ENCODE results near the gene PLK5.
"Not testable (repeated sequence)": the region's sequence is repeated elsewhere in the genome, so short reads cannot be mapped to it uniquely, and the experiment has no call there.

PLK5 gene

DNA sequence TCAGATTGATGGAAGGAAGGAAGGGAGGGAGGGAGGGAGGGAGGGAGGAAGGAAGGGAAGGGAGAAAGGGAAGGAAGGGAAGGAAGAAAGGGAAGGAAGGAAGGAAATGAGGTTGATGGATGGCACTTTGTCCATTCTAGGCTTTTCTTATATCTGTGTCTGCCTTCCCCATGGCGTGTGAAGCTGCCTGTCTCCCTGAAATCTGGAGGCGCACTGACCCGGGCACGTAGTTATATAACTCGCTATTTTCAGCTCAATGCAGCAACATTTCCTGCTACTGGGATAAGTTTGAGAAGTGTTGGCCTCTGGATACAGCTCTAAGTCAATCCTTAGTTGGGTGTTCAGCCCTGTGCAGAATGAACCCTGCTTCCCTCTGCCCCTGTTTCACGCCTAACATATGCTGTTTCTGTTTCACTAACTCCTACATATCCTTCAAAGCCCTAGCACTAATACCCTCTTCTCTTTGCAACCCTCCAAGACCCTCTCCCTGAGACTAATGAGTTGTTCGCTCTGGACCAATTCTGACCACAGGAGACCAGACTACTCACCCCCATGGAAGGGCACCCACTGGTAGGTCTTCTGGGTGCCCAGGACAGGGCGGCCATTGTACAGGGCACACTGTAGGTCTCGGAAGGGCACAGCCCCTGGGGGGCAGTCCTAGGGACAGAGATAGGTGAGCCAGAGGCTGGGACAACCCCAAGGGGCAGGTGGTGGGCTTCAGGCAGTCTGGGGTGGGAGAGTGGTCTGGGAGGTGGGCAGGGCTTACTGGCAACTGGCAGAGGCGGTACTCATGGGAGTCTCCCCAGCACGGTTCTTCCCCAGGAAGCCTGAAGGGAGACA is 14.1 kb upstream of the PLK5 start:
- DNase-seq, result no peak

DNA sequence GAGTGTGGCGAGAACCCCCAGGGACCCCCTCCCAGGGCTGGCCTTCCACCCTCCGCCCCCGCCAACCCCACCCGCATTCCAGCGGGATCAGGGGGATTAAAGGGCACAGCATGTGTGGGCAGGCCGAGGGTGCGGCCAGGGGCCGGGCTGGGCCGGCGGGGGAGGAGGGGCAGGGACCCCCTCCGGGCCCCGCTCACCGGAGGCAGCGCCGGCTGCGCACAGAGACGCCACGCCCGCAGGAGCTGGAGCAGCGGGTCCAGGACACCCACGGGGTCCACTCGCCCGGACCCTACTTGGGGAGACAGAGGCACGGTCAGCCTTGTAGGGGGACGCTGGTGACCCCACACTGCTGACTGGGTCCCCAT is 13.5 kb upstream of the PLK5 start:
- DNase-seq, result no peak

- no peak for DNase-seq
Observed at GRCh38 chr19:1510807-1511206, 13.1 kb upstream of the PLK5 start.

DNA sequence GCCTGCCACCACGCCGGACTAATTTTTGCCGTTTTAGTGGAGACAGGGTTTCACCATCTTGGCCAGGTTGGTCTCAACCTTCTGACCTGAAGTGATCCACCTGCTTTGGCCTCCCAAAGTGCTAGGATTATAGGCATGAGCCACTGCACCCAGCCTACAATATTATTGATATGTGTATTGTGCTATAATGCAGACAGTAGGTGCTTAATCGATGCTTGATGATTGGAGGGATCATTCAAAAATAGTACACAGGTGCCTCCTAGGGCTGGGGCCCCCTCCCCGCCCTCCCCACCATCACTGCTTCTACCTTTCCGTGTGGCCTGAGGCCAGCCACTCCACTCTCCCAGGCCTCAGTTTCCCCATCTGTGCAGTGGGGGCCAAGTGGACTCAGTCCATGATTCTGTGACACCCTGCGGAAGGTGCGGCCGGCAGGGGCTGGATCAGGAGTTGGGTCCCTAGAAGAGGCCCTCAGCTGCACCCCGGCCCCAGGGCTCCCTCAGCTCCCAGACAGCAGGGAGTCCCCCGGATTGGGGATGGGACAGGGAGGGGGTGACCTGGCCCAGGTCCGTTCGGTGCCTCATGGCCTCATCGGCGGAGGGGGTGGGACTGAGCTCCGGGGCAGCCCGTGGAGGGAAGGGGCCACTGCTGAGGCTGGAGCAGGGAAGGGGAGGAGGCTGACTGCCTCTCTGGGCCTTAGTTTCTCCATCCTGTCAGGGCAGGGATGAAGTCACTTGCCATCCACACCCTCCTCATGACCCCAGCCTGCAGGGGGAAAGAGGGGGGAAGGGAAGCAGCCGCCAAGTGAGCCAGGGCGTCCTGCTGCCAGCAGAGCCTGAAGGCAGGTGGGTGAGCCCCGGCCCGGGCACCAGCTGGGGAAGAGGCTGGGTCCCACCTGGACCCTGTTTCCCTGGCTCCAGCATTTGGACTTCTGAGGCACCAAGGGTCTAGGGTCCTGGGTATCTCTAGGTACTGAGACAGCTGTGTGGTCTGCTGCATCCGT is 12.3 kb upstream of the PLK5 start:
- DNase-seq, result no peak

- no peak for DNase-seq
Observed at GRCh38 chr19:1512671-1513498, 11.0 kb upstream of the PLK5 start, which contains the start of gene ADAMTSL5. TSS of gene ADAMTSL5 (minus strand) at chr19:1513019. CDS start at chr19:1510943, 2,076 bp downstream.

- DNase-seq, result no peak
Observed at GRCh38 chr19:1513499-1514294, 10.2 kb upstream of the PLK5 start.

DNA sequence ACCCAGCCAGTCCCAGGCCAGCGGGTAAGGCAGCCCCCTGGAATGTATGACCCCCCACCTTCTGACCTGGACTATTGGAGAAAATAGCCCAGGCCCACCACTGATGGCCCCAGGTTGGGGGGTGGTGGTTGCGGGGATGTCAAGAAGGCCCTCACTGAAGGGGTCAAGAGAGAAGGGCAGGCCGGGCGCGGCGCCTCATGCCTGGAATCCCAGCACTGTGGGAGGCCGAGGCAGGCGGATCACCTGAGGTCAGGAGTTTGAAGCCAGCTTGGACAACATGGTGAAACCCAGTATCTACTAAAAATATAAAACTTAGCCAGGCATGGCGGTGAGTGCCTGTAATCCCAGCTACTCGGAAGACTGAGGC is 9.6 kb upstream of the PLK5 start:
- DNase-seq, result no peak

- no peak for DNase-seq
Observed at GRCh38 chr19:1514986-1515721, 8.7 kb upstream of the PLK5 start.

DNA sequence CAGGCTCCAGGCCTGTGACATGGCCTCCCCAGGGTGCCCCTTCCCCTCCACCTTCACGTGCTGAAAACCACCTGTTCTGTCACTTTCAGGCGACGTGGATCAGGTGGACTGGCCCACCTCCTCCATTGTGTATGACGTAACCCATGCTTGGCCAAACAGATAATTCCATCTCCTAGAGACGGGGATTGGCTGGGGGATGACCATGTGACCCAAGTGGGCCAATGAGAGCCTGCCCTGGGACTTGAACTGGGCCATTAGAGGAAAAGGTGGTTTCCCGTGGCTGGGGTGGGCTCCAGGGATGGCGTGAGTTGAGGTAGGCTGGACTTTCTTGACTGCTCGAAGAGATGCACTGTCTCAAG is 7.5 kb upstream of the PLK5 start:
- no peak for DNase-seq

DNA sequence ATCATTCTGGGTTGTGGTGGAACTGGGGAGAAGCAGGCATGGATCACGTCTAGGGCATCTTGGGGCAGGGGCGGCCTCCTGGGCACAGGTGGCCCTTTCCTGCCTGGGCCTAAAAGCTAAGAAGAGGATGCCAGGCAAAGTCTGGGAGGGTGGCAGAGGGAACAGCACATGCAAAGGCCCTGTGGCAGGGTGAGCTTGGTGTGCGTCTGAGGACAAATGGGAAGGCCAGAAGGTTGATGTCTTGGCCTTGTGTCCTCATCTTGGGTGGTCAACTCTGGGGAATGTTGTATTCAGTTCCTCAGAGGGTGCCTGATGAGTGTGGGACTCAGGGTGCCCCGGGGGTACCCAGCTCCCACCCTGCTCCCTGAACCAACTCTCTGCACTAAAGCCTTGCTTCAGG is 5.4 kb upstream of the PLK5 start:
- no peak for DNase-seq

- DNase-seq, result not testable (repeated sequence)
Observed at GRCh38 chr19:1519802-1520201, 4.1 kb upstream of the PLK5 start.

DNA sequence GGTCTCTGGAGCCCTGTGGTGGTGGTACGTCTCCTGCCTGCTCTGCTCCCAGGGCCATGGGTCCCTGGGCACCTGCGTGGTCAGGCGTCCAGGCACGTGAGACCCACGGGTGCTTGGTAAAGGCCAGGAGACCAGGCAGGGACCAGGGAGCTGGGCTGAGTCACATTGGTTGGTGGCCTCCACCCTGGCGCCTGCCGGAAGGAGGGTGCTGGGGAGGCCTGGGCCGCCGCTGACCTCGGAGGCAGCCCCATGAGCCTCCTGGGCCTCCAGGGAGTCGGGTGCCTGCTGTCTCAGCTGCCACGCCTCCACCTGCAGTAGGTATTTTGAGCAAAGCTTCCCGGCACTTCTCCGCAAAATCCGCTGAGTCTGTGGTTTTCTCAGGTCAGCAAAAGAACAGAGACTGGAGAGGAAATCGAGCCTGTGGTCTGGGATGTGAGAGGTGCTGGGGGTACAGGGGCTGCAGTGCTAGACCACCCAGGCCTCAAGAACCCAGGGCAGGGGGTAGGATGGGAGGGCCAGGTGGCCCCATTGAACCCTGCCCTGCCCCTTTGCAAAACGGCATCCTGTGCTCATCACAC is 3.6 kb upstream of the PLK5 start:
- DNase-seq, result no peak

DNA sequence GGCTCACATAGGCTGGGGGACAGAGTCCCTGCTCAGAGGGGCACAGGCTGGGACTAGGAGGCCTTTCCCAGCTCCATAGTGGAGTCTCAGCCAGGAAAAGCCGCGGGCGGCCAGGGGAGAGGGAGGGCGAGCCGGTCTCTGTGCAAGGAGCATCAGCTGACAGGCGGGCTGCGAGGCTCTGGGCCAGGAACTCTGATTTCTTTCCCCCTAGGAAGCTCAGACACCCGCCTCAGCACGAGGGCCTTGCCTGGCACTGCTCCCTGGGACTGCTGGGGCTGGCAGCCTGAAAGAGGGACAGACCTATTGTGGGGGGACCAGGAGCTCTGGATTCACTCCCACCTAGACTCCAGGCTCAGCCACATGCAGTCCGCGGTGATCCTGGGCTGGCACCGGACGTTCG is 2.2 kb upstream of the PLK5 start:
- DNase-seq, result no peak

DNA sequence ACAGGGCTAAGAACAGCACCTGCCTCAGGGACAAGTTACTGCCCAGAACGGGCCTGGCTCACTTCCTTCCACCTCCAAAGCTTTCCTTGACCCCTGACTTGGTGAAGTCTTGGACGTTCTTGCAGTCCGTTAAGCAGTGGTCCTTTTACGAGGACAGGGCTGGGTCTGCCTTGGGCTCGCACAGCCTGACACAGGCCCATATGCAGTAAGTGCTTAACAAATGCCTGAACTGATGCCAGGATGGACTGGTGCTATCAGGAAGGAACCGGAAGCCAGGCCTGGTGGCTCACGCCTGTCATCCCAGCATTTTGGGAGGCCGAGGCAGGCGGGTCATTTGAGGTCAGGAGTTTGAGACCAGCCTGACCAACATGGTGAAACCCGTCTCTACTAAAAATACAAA is 1.8 kb upstream of the PLK5 start:
- DNase-seq, result no peak

DNA sequence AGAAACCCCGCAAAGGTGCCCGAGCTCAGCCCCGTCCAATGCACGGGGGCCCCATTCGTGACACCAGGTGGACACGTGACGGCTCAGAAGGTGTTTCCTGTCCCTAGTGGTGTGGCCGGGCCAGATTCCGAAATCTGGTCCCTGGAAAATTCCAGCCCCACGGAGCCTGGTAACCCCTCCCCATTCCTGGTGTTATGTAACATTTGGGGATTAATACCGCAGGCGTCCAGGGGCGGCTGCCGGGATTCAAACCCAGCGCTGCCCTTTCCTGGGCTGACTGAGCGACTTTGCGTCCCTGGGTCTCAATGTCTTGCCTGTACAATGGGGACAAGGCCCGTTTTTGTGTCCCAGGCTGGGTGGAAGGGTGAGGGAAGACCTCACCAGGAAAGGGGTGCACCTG is 1.0 kb upstream of the PLK5 start:
- DNase-seq, result no peak

- no peak for DNase-seq
Observed at GRCh38 chr19:1524287-1524971, 552 bp downstream of the PLK5 start.

DNA sequence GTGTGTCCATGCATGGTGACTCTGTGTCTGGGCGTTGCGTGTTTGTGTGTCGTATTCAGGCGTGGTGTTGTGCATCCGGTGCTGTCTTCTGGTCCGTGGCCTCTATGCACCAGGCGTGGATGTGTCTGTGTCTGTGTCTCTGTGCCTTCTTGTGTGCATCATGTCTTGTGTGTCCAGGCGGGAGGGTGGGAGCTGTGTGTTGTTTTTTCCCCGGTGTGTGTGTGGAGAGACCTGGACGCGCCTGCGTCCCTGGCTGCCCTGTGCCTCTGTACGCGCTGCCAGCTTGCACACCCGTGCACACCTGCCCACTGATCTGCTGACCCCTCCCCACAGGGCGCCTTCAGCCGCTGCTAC is 1.1 kb downstream of the PLK5 start:
- no peak for DNase-seq

- no peak for DNase-seq
Observed at GRCh38 chr19:1525343-1525742, 1.5 kb downstream of the PLK5 start.

- DNase-seq, result no peak
Observed at GRCh38 chr19:1526066-1526778, 2.3 kb downstream of the PLK5 start.
